NCI-H2081 (cell line): ENCODE data around the gene ORC2.
A peak's percentile ranks its signal among the peaks of the same experiment; 100 is the strongest.
"Not testable (repeated sequence)": the region's sequence is repeated elsewhere in the genome, so short reads cannot be mapped to it uniquely, and the experiment has no call there.

ENCODE experiments used
- DNase-seq, 2 experiments: peaks; one replicate each; lab custom pipeline; 2025; lab: John Stamatoyannopoulos, UW

ORC2 gene

DNA sequence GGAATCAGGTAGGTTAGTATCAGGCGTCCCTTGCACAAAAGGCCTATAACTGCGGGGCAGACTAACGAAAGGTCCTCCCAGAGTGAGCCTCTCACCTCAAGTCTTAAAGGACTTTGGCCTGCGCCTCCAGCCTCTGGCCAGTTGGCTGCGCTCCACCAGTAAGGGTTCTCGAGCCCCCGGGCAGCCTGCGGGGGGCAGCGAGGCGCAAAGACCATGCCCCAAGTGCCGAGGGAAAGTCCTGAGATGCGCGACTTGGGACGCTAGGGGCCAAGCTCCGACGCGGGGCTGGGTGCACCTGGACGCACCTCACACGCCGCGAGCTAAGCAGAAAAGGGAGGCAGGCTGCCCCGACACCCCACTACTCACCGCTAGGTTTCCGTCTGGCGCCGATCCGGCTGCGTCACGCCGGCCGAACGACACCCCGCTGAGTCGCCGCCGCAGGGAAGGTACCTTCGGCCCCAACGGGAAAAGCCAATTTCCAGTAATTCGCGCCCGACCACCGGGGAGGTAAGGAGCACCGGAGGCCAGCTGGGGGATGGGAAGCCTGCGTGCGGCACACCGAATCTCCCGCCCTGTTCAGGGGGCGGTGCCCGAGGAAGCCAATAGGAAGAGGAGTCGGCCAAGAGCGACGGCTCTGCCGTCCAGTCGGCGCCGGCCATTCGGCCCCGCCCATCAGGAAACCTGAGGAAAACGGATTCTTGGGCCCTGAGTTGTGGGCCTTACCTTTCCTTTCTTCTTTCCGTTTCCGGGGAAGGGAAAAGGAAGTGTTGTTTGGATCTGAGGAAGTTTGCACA, at the start of gene ORC2:
Gene ORC2, minus strand, starts transcription at position 537 of the 794 bp plus-strand sequence. CDS start 5,537 bp downstream, outside the sequence.
- peak; percentile 96 for DNase-seq

DNA sequence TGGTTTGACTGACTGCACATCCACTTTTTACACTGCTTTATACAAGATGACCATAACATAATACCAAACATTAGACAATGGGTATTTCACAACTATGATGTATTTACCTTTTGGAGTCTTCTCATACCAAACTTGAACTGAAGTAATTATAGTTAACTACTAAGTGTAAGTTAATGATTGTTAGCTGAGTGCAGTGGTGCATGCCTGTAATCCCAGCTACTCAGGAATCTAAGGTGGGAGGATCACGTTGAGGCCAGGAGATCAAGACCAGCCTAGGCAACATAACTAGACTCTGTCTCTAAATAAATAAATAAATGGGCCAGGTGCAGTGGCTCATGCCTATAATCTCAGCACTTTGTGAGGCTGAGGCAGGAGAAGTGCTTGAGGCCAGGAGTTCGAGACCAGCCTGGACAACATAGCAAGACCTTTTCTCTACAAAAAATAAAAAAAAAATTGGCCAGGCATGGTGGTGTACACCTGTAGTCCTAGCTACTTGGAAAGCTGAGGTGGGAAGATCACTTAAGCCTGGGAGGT, 44.9 kb upstream of the ORC2 start:
- no peak for DNase-seq

DNA sequence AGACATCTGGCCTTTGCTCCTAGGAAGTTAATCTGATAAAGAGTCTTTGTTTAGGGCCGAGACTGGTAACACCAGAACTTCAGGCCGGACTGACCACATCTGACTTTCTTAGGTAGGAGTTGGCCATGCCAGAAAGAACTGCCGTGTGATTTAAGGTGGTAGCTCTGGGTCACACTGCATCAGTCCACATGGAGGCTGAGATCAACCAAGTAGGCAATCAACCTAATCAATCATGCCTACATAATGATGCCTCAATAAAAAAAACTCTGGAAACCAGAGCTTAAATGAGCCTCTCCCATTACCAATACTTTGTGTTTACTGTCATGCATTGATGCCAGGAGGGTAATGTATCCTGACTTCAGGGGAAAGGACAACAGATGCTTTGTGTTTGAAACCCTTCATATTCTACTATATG, 44.1 kb upstream of the ORC2 start:
- no peak for DNase-seq

DNA sequence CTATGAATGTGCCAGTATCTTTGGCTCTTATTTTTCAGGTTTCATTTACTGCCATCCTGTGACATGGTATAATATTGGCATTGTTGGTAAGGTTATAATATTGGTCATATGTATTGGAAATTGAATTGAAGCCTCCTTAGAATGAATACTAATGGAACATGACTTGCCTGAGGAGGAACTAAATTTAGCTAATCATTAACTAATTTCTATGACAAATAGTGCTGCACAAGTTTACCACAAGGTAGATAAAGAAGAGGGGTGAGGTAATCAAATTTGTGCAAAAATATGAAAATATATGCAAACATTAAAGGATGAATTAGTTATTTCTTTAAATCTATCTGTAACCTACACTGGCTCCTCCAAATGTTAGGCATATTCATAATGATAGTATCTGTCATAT, 43.2 kb upstream of the ORC2 start:
- DNase-seq = no peak

DNA sequence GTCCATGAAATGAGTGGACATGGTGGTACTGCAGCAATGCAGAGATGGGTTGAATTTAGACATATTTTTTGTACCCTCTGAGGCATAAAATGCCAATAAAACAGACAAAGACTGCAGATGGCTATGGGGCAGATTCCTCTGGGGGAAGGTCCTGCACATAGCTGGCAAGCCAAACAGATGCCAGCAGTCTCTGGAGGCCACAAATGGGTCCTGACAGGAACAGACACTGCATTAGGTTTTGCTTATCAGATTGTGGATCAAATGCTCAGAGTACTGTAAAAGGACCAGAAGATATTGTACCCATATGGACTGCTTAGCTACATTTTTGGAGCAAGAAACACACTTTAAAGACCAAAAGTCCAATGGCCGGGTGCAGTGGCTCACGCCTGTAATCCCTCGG, 40.9 kb upstream of the ORC2 start:
- DNase-seq = no peak

DNA sequence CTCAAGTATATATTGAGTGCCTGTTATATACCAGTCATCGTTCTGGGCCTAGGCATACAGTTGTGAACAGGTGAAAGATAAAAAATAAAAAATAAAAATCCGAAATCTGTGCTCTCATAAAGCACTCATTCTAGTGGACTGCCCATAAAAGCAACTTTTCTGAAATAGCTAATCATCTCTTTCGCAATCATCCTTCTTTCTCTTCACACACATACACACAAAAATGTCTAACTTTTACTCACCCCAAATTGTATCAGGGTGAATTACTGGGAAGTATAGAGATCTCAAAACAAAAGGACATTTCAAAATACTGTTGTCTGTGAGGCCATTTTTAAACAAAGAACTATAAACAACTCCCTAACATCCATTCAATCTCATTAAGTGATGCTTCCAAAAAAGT, 29.6 kb upstream of the ORC2 start:
- no peak for DNase-seq

DNA sequence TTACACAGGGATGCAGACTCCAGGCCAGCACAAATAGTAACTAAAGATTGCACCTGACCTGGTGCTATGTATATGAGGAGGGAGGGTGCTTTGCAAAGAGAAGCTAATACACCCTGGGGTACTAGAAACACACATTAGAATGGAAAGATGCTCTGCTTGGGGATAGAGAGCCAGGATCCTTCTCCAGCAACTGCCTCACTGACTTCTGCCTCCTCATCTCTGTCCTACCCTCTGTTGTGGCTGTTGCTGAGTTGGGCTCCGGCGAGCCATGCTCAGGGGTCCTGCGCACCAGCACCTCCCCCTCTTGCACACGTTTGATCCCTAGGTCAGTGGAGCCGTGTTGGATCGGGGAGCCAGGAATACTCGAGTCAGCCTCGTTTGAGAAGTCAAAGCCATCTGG, 23.7 kb upstream of the ORC2 start:
- no peak for DNase-seq

DNA sequence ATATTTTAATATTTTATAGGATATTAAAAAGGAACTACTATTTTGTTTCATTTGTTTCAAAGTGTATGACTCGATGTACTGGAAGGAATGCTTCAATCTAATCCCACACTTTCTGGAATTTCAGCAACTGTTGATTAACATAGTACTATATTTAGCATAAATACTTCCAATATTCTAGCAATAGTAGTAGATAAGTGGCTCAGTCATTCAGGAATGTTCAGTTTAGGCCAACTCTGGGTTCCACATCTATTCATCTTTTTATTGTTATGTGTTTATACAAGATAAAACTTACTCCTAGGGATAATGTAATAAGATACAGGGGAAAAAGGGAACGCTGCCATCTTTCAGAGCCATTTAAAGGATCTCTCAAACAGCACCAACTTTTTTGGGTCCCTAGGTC, 22.3 kb upstream of the ORC2 start:
- DNase-seq = no peak

DNA sequence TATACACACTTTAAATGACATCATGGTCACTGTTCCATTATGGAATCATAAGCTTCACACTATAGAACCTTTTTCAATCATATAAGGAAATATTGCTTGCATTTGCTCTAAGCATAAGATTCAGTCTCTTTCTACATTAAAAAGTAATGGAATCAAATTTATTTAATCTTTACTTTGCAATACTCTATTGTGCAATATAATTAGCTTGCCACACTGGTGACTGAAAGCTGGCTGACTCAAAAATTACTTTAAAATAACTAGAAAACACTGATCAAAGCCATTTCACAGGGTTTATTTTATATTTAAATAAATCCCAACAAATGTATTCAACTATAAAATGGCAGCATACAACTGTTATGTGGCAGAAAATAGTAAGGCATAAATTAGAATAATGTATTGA, 13.2 kb upstream of the ORC2 start:
- no peak for DNase-seq

DNA sequence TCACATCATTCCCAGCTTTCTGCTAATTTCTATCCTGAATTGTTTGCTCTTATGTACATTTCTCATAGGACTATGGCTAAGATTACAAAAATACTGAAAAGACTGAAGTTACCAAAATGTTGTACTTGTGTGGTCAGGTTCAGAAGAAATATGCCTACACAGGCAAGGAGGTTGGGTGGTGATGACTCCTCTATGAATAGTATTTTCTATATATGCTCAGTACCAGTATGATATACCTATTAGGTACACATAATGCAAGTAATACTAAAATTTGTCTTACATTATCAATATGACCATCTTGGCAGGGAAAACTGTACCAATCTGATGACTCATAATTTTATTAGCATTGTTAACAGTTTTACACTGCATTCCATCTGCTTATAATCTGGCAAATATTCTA, 12.2 kb upstream of the ORC2 start:
- DNase-seq = no peak

DNA sequence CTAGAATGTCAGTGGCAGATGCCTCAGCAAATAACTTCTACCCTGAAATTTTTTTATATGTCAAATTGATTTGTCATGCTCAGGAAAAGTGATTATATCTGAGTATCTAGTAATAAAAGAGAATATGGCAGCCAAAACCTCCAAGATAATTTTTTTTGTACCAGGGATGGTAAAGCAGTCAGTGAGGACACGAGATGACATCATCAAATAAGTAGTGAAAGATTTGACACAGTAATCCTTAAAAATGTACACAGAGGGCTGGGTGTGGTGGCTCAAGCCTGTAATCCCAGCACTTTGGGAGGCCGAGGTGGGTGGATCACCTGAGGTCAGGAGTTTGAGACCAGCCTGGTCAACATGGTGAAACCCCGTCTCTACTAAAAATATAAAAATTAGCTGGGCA, 6.6 kb upstream of the ORC2 start:
- DNase-seq = not testable (repeated sequence)

DNA sequence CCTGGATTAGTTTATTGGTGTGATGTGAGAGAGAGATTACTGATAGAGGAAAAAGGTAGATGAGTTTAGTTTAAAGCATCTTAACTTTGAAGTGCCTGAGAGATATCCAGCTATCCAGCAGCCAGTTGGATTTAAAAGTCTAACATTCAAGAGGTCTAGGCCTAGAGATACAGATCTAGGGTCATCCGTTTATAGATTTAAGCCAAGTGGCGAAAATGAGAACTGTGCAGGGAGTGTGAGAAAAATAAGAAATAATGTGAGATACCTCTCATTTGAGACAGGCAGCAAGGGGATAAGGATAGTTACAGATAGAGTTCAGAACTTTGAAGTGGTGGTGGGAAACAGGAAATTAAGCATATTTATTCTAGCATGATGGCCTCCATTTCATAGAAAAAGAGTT, 5.3 kb upstream of the ORC2 start:
- DNase-seq = no peak

DNA sequence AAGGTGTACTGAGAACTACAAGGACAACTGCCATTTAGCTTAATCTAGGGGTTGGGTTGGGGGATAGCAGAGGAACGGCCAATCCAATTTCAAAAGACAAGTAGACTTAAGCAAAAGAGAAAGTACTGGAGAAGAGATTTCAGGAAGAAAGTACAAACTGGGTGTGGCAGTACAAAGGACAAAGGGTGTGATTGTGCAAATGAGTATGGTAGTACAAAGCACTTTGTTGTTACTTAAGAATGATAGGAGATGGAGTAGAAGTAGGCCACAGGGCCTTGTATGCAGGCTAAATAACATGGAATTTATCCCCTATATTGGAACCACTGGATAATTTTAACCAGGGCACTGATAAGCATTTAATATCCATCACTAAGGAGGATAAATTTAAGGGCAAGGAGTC, 4.7 kb upstream of the ORC2 start:
- DNase-seq = no peak

DNA sequence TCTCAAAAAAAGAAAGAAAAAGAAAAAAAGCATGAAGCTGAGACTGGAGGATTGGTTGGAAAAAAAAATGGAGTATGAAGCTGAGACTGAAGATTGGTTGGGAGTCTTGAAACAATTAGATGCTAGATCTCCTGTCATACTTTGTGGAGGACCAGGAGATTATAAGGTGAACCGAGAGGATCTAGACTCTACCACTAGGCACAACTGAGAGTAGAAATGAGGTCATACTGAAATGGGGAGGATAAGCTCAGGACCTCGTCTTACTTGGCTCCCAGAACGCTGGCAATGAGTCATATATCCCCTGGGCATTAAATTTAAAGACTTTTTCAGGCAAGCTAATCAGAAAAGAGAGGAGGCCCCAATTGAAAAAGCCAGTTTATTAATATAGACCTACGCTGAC, 3.3 kb upstream of the ORC2 start:
- DNase-seq = no peak

DNA sequence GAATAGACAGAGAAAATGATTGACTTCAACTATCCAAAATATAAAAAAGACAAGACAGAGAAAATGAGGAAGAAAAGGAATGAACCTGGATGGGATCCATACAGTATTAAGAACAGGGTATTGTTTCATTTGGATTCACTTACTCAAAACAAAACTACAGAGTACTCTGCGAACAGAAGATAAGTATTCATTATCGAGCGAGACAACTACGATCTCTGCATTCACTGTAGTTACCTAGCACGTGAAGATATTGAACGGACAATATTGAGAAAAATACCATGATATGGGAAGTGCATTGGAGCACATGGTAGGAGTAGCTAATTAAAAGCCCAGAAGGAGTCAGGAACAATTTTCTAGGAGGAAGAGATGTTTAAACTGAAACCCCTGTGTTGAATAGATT, 1.0 kb upstream of the ORC2 start:
- DNase-seq = no peak

DNA sequence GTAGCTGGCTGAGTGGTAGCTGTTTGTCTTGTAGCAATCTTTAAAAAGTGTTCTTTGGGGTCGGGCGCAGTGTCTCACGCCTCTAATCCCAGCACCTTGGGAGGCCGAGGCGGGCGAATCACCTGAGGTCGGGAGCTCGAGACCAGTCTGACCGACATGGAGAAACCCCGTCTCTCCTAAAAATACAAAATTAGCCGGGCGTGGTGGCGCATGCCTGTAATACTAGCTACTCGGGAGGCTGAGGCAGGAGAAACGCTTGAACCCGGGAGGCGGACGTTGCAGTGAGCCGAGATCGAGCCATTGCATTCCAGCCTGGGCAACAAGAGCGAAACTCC, 425 bp upstream of the ORC2 start:
- DNase-seq = not testable (repeated sequence)

DNA sequence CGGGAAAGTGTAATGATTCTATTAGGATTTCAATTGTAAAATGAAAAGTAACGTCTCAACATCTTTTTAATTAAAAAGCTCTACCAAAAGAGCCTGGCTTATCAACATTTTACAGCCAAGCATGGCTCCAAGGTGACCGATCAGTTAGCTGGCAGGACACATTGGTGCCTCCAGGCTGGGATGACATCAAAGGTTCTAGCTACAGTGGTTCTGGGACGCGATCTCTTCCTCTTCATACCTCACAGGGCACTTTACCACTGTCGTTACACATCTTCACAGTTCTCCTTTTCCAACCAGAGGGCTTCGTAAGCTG, 693 bp downstream of the ORC2 start:
- peak in 1 of 2 experiments; percentile 38 for DNase-seq

DNA sequence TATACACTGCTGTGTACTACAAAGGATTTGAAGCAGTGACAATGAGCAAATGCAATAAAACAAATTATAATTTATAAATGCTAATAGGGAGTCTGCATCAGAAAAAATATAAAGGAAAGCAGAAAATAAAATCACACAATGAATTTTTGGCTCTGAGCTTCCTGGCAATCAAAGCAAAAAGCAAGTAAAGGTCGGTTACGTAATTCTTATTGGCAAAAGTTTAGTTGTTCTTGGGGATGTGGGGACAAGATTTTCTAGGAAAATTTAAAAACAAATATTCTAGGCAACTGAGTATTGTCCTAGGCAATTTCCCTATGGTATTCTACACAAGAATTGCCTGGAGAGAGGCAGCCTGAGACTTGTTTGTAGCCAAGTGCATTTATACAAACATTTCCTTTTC, 1.8 kb downstream of the ORC2 start:
- DNase-seq = no peak

DNA sequence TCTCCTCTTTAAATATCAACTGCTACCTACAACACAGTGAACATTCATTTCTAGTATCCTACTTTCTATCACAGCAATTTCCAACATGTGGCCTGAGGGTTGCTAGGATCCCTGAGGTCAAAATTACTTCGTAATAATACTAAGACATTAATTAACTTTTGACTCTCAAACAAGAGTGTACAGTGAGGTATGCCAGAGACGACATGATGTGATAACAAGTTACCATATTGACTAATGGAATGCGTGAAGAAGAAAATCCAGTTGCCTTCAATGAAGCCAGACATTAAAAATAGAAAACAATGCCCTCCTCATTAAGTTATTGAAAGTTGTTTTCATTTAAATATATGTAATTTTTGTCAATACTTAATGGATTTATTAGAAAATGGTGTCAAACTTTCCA, 13.1 kb downstream of the ORC2 start:
- DNase-seq = no peak

DNA sequence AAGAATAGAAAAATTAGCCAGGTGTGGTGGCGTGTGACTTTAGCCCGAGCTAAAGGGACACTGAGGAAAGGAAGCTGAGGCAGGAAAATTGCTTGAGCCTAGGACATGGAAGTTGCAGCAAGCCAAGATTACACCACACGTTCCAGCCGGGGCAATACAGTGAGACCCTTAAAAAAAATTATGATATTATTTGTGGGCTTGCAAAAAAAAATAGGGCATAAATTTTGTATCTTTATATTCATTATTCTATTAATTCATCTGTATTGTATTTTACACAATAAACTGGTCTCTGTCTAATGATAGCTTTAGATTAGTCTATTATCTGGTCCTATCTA, 18.1 kb downstream of the ORC2 start:
- no peak for DNase-seq

DNA sequence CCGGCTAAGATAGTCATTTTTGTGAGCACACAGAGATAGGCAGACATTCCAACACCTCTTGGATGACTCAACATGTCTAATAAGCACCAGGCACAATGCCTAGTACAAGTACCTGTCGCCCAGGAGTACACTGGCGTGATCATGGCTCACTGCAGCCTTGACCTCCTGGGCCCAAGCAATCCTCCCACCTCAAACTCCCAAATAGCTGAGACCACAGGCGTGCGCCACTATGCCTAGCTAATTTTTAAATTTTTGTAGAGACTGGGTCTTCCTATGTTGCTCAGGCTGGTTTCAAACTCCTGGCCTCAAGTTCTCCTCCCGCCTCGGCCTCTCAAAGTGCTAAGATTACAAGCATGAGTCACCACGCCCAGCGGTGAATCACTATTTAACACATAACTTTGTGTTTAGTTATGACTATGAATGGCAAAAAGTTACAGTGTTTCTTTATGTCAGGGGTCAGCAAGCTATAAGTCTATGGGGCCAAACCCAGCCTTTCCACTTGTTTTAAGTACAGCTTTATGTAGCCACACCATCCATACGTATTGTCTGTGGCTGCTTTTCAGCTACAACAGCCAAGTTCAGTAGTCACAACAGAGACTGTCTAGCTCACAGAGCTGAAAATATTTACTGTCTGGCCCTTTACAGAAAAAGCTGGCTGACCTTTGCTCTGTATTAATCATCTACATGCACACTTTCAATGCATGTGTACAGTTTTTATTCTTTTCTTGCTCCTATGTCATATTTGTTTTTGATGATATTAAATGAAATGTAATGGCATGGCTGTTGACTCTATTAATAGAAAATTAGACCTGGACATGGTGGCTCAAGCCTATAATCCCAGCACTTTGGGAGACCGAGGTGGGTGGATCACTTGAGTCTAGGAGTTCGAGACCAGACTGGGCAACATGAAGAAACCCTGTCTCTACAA, 18.7 kb downstream of the ORC2 start:
- no peak for DNase-seq

DNA sequence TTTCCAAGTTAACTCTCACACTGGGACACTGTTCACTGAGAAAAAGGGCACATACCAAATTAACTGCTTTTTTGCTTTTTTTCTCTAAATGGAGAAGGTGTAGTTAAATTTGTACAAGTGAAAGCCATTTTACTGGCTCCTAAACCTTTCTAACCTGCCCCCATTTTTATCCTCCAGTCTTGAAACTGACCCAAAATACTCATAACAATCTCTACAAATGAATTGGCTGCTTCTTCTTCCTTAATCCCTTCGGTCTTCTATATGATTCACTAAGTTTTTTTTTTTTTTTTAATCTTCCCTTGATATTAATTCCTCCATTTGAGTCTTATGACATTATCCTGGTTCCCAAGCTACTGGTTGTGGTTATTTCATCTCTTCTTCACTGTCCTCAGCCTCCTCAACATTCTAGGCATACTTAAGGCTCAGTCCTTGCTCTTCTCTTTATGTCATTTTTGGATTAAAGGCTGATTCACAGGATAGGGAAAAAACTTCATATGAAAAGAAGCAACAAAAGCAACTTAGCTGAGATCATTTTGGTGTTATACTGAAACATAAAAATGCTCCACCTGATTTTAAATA, 19.8 kb downstream of the ORC2 start:
- no peak for DNase-seq

DNA sequence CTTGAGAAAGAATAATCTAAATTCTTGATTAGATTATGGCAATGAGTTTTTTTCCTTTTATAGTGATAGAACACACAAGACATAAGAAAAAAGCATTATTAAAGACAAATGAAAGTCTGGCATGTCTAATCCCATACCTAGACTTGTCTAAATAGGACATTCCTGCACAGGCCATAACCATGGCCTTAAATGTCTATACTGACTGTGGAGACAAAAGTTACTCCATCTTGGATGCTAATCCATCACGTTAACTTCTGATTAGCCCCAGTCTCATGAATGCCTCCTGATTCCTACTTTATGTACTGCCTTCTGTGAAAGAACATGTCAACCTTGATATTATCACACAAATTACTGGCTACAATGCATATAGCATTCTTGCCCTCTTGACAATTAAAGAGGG, 23.6 kb downstream of the ORC2 start:
- no peak for DNase-seq
